Mucosa of descending colon (tissue), 3 donors: ENCODE measurements around the gene ROMO1. TPM values are rescaled to one million over a fixed set of nuclear protein-coding genes. Genes with fewer than 3 reads are reported as not detected.
"Not testable (repeated sequence)": the region's sequence is repeated elsewhere in the genome, so short reads cannot be mapped to it uniquely, and the experiment has no call there.

ENCODE experiments used
- ATAC-seq: fragments of 200-7000 bp; cut with Tn5 transposase; one replicate; pipeline ENCODE4 v1.9.1; 2020; ENCODE audit warnings: mild to moderate bottlenecking, moderate library complexity
- DNase-seq, 3 donors: peaks; one replicate each; pipeline ENCODE4 v3.0.0-alpha.2; 2020
- H3K36me3 ChIP-seq: fragments of 200-600 bp; one replicate; pipeline ENCODE4 v1.8.0; 2021; ENCODE audit warnings: low read depth, mild to moderate bottlenecking
- H3K4me1 ChIP-seq: fragments of 200-600 bp; one replicate; pipeline ENCODE4 v1.8.0; 2021; ENCODE audit warnings: low read depth, mild to moderate bottlenecking
- H3K4me3 ChIP-seq: fragments of 200-600 bp; one replicate; pipeline ENCODE4 v1.8.0; 2021; ENCODE audit warnings: mild to moderate bottlenecking
- H3K9me3 ChIP-seq: fragments of 200-600 bp; one replicate; pipeline ENCODE4 v1.8.0; 2021; ENCODE audit warnings: mild to moderate bottlenecking
- intact Hi-C, 2 donors: fragments of 100-400 bp; cut with DNase I in 1 of 2; cut with micrococcal nuclease in 1 of 2; formaldehyde crosslinking; loops; one replicate each; pipeline versions ENCODE4 v1.11.0 to v1.11.1; 2022; cut with DNase I, micrococcal nuclease
- total RNA-seq, 3 donors: library from RNA; stranded (reverse); fragmentation: NEBNext Ultra II Directional in 2 of 3; extraction: Animal tissue kit (Norgen Biotek cat#: 25700) in 2 of 3; gene quantifications; one replicate each; pipeline versions ENCODE4 v1.2.1 to v1.2.4, GENCODE V29; 2021 to 2023
- TF ChIP-seq, protein P1 (sequence below): fragments of 200-600 bp; IDR thresholded peaks from one replicate; pipeline ENCODE4 v1.8.0; 2022; ENCODE audit warnings: antibody characterized with exemption, mild to moderate bottlenecking
- donor health status: DM: no; HTN: no; CAD: no; lungs with moderate emphysema.
- donor health status: DM: no; HTN: no; CAD: no.
- donor health status: DM: no; HTN: yes; CAD: no.

The ROMO1 gene
- total RNA-seq, 3 donors from 2014 or later: 112 to 147 (median 137) TPM

DNA sequence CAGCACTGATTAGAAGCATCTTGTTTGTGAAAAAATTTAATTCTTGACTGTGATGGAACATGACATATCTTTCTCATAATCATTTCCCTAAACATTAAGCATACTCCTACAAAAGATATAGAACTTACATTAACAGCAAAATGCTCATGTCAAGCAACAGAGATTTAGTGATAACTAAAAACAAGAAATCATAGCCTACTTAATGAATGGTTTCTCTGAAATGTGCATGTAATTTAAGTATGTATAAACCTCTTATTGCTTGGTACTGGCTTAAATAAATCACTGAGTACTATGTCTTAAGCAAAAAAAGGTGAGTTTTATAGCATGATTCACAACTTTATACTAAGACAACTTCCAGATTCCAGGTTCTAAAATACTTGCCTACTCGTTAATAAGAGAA is 9.3 kb downstream of the ROMO1 start:
- Histone ChIP-seq H3K36me3 (peaks cover 43% of the 10 kb centered on the region), H3K4me1 (no peaks in the 10 kb centered on the region), H3K9me3 (no peaks in the 10 kb centered on the region), H3K4me3 (no peak overlapping the region)
- intact Hi-C loops: no loop called here
- ATAC-seq (no peak), DNase-seq (no peak)
- TF ChIP-seq, protein P1, sequence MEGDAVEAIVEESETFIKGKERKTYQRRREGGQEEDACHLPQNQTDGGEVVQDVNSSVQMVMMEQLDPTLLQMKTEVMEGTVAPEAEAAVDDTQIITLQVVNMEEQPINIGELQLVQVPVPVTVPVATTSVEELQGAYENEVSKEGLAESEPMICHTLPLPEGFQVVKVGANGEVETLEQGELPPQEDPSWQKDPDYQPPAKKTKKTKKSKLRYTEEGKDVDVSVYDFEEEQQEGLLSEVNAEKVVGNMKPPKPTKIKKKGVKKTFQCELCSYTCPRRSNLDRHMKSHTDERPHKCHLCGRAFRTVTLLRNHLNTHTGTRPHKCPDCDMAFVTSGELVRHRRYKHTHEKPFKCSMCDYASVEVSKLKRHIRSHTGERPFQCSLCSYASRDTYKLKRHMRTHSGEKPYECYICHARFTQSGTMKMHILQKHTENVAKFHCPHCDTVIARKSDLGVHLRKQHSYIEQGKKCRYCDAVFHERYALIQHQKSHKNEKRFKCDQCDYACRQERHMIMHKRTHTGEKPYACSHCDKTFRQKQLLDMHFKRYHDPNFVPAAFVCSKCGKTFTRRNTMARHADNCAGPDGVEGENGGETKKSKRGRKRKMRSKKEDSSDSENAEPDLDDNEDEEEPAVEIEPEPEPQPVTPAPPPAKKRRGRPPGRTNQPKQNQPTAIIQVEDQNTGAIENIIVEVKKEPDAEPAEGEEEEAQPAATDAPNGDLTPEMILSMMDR: no peak

DNA sequence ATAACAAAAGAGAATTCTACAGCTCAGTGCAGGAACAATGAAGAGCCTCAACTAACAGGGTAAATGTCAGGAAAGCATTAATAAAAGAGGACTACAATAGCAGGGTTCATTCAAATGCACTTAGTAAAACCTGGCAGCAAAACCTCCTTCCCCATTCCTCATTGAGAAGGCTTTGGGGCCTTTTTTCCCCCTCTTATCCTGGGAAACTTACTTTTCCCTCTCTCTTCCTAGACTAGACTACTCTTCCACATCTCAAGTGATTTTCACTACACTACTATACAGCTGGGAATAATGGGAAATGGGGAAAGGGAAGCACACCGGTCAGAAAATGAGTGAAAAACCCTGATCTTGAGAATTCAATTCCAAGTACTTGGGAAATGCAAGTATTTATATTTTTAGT is 10.1 kb downstream of the ROMO1 start:
- Histone ChIP-seq H3K9me3 (no peaks in the 10 kb centered on the region), H3K4me1 (no peaks in the 10 kb centered on the region), H3K36me3 (peaks cover 39% of the 10 kb centered on the region), H3K4me3 (no peak overlapping the region)
- ATAC-seq (no peak), DNase-seq (no peak)
- TF ChIP-seq, protein P1: no peak
- intact Hi-C loops: no loop called here

DNA sequence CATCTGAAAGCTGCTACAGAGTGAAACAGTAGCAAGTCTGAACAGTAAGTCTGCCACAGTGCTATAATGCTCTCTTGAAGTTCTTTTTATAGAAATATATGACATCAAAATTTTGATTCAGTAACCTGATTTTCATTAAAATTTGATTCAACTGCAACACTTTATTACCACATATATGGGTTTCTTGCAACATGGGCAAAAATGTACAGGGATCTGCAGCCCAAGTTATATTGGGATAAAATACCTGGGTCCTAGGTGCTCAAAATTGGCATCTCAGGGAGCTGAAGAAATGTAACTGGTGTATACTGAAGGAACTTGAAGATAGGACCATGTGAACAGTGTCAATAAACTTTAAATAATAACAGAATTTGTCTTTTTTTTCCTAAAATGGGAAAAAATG is 10.8 kb downstream of the ROMO1 start:
- TF ChIP-seq, protein P1: no peak
- Histone ChIP-seq H3K4me1 (no peaks in the 10 kb centered on the region), H3K9me3 (no peaks in the 10 kb centered on the region), H3K36me3 (peaks cover 39% of the 10 kb centered on the region), H3K4me3 (no peak overlapping the region)
- ATAC-seq: no peak
- no peak for DNase-seq
- intact Hi-C loops: no loop called here

DNA sequence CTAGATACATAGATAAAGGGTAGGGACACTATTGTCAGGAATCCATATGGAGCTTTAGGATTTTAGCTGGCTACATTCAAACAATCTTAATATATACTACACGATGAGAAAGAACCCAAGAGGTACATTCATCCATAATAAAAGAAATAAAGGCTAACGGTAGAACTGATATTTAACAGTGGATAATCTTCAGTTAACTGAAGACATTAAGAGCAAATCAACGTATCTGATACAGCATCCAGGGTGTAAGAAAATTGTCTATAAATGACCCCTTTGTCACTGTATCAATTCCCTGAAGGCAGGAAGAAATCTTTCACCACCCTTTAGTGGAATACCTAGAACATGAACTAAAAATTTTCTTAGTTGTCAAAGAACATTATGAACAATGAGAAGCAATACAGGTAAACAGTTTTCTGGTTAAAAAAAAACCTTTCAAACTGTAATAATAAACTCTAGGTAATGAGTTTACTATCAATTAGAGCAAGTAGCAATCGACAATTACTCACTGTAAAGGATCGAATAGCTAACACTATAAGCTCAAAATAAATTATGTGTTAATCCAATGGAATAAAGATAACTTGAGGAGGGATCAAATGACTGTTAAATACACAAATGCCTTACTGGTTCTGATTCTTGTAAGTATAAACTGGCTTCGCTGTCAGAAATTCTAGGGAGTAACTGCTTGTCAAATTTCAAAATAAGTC is 11.8 kb downstream of the ROMO1 start:
- ATAC-seq (no peak), DNase-seq (no peak)
- no peaks in the 10 kb centered on the region for H3K9me3 ChIP-seq
- no peak overlapping the region for H3K4me3 ChIP-seq
- TF ChIP-seq, protein P1: no peak
- no peaks in the 10 kb centered on the region for H3K4me1 ChIP-seq
- peaks cover 33% of the 10 kb centered on the region for H3K36me3 ChIP-seq
- intact Hi-C loops: no loop called here

DNA sequence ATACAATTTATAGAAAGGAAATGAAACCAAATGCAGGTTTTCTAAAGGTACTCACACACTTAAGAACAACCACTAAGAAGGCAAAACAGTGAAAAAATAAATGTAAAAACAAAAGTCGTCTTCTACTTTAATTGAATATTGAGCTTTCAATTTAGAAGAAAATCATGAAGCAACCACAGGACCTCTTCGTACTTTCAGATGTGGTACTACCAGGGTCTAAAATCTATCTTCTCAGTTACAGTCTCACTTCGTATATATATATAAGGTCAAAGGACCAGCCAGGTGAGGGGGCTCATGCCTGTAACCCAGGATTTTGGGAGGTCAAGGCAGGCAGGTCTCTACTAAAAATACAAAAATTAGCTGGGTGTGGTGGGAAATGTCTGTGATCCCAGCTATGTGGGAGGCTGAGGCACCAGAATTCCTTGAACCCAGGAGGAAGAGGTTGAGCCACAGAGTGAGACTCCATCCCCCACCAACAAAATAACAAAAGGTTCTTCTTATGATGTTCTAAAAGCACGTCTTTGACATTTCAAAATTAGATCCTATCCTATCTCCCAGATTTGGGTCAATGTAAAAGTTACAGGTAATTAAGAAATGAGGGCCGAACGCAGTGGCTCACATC is 12.5 kb downstream of the ROMO1 start:
- no peak for ATAC-seq
- no peak for DNase-seq
- intact Hi-C loops: no loop called here
- H3K4me3 ChIP-seq: no peak overlapping the region
- peaks cover 37% of the 10 kb centered on the region for H3K36me3 ChIP-seq
- TF ChIP-seq, protein P1: no peak
- no peaks in the 10 kb centered on the region for H3K4me1 ChIP-seq
- no peaks in the 10 kb centered on the region for H3K9me3 ChIP-seq

DNA sequence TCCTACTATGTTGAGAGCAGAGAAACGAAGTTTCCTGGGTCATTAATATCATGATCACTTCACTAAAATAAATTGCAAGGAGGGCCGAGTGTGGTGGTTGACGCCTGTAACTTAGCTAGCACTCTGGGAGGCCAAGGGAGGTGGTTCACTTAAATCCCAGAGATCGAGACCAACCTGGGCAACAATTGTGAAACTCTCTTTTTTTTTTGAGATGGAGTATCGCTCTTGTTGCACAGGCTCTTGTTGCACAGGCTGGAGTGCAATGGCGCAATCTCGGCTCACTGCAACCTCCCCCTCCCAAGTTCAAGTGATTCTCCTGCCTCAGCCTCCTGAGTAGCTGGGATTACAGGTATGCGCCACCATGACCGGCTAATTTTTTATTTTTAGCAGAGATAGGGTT is 13.9 kb downstream of the ROMO1 start:
- DNase-seq, ATAC-seq, intact Hi-C loops, H3K9me3 ChIP-seq, H3K4me3 ChIP-seq, H3K4me1 ChIP-seq: not testable (repeated sequence)
- peaks cover 45% of the 10 kb centered on the region for H3K36me3 ChIP-seq
